Gastroesophageal sphincter (tissue), 4 donors: ENCODE measurements around the gene CCDC88A. TPM values are rescaled to one million over a fixed set of nuclear protein-coding genes. Genes with fewer than 3 reads are reported as not detected.
"Not testable (repeated sequence)": the region's sequence is repeated elsewhere in the genome, so short reads cannot be mapped to it uniquely, and the experiment has no call there.

Source experiments
- ATAC-seq: fragments of 150-250 bp; one replicate; pipeline ENCODE4 v1.9.1; 2016; ENCODE audit warnings: mild to moderate bottlenecking, moderate library complexity
- H3K27ac ChIP-seq, 4 donors: fragments of 200-600 bp; sonication (generic) in 3 of 4; 1 replicate in 3 of 4; 2 replicates in 1 of 4; pipeline ENCODE4 v1.5.1; 2016 to 2019
- H3K27me3 ChIP-seq: fragments of 200-600 bp; sonication (generic); one replicate; pipeline ENCODE4 v1.5.1; 2019
- H3K36me3 ChIP-seq, 2 donors: fragments of 200-600 bp; sonication (generic); one replicate each; pipeline ENCODE4 v1.5.1; 2019; ENCODE audit warnings: control low read depth in 1 of 2
- H3K4me1 ChIP-seq, 3 donors: fragments of 200-600 bp; sonication (generic); 1 replicate in 2 of 3; 2 replicates in 1 of 3; pipeline ENCODE4 v1.5.1; 2016 to 2019; ENCODE audit warnings: control low read depth in 2 of 3
- H3K4me3 ChIP-seq, 2 donors: fragments of 200-600 bp; sonication (generic); one replicate each; pipeline ENCODE4 v1.5.1; 2019; ENCODE audit warnings: mild to moderate bottlenecking in 1 of 2, moderate library complexity in 1 of 2
- H3K9me3 ChIP-seq, 3 donors: fragments of 200-600 bp; sonication (generic); one replicate each; pipeline ENCODE4 v1.5.1; 2017 to 2019; ENCODE audit warnings: control low read depth in 2 of 3
- CTCF ChIP-seq, 4 experiments: fragments of 200-600 bp in 2 of 4; fragments of 450-650 bp in 2 of 4; sonication (generic) in 1 of 4; IDR thresholded peaks; one replicate each; pipeline ENCODE4 v1.5.1; 2017 to 2019; ENCODE audit warnings: antibody characterized with exemption in 4 of 4, mild to moderate bottlenecking in 2 of 4, moderate library complexity in 2 of 4
- EP300 ChIP-seq: sonication (generic); formaldehyde crosslinking; IDR thresholded peaks from one replicate; pipeline ENCODE4 v1.6.1; 2017; ENCODE audit warnings: antibody characterized with exemption, mild to moderate bottlenecking
- POLR2A ChIP-seq, 2 donors: fragments of 450-650 bp; IDR thresholded peaks; one replicate each; pipeline ENCODE4 v1.6.1; 2017; ENCODE audit warnings: antibody characterized with exemption in 2 of 2, mild to moderate bottlenecking in 2 of 2, moderate library complexity in 1 of 2
- POLR2AphosphoS5 ChIP-seq: sonication (generic); formaldehyde crosslinking; IDR thresholded peaks from one replicate; pipeline ENCODE4 v1.6.1; 2017; ENCODE audit warnings: antibody characterized with exemption
- WGBS, 2 donors: methylation state at CpG; one replicate each; pipeline ENCODE4 v1.1.5; 2018; ENCODE audit warnings: low coverage in 1 of 2; 5-methylcytosine and 5-hydroxymethylcytosine counted together
- total RNA-seq, 4 donors: library from RNA; depleted of rRNA; stranded (reverse); fragments of >200 nt; gene quantifications; one replicate each; pipeline ENCODE4 v1.1.0, GENCODE V29; 2016

CCDC88A gene
- total RNA-seq, 4 donors from 2014 or later, result 42.5 to 63.5 (median 54.3) TPM

GRCh38 chr2:55357927-55358326, 61.7 kb downstream of the CCDC88A start:
- 70 to 73% methylated on average over 2 of the region's 2 CpGs for WGBS, 2 donors
- Histone ChIP-seq H3K4me3 (no peak overlapping the region), H3K27ac (no peak overlapping the region), H3K4me1 (no peaks in the 10 kb centered on the region), H3K9me3 (no peaks in the 10 kb centered on the region), H3K27me3 (no peaks in the 10 kb centered on the region), H3K36me3 (peaks cover 0 to 19% of the 10 kb centered on the region in 2 donors)
- ATAC-seq, result no peak
- TF ChIP-seq POLR2A (IDR thresholded peaks at IDR 0.05), result no peak
- no peak for TF ChIP-seq POLR2AphosphoS5
- TF ChIP-seq CTCF (IDR thresholded peaks at IDR 0.05), result no peak
- no peak for TF ChIP-seq EP300

- Histone ChIP-seq H3K27me3 (no peaks in the 10 kb centered on the region), H3K36me3 (peaks cover 0 to 20% of the 10 kb centered on the region in 2 donors), H3K9me3 (no peaks in the 10 kb centered on the region), H3K4me1 (no peaks in the 10 kb centered on the region), H3K27ac (no peak overlapping the region), H3K4me3 (no peak overlapping the region)
- TF ChIP-seq CTCF (IDR thresholded peaks at IDR 0.05) (no peak), POLR2A (IDR thresholded peaks at IDR 0.05) (no peak)
- ATAC-seq, result no peak
These were observed 62.5 kb downstream of the CCDC88A start for GRCh38 chr2:55357164-55357563.

- WGBS, 2 donors, result 82 to 93% methylated on average over 2 of the region's 2 CpGs
These were observed 63.5 kb downstream of the CCDC88A start for GRCh38 chr2:55356136-55356535.

GRCh38 chr2:55355451-55355850, 64.2 kb downstream of the CCDC88A start:
- 96 to 100% methylated on average over 4 of the region's 4 CpGs for WGBS, 2 donors

More at GRCh38 chr2:55356136-55356535, 63.5 kb downstream of the CCDC88A start:
- not testable (repeated sequence) for H3K9me3 ChIP-seq, H3K27ac ChIP-seq, ATAC-seq, H3K4me3 ChIP-seq, H3K4me1 ChIP-seq, H3K27me3 ChIP-seq
- H3K36me3 ChIP-seq, result peaks cover 0 to 28% of the 10 kb centered on the region in 2 donors

GRCh38 chr2:55351672-55352071, 68.0 kb downstream of the CCDC88A start:
- H3K27ac ChIP-seq, result no peak overlapping the region
- no peaks in the 10 kb centered on the region for H3K9me3 ChIP-seq
- H3K4me1 ChIP-seq, result no peaks in the 10 kb centered on the region
- H3K36me3 ChIP-seq, result peaks cover 0 to 43% of the 10 kb centered on the region in 2 donors
- 92% methylated on average over 3 of the region's 3 CpGs; no CpG with 5 or more reads in 1 of the 2 donors for WGBS, 2 donors
- H3K4me3 ChIP-seq, result no peak overlapping the region
- no peaks in the 10 kb centered on the region for H3K27me3 ChIP-seq
- ATAC-seq, result no peak
- TF ChIP-seq CTCF (IDR thresholded peaks at IDR 0.05), result no peak
- TF ChIP-seq POLR2AphosphoS5, result no peak
- TF ChIP-seq POLR2A (IDR thresholded peaks at IDR 0.05), result no peak
- no peak for TF ChIP-seq EP300

More at GRCh38 chr2:55355451-55355850, 64.2 kb downstream of the CCDC88A start:
- no peaks in the 10 kb centered on the region for H3K9me3 ChIP-seq
- no peak for ATAC-seq
- no peaks in the 10 kb centered on the region for H3K4me1 ChIP-seq
- no peaks in the 10 kb centered on the region for H3K27me3 ChIP-seq
- H3K36me3 ChIP-seq, result peaks cover 0 to 33% of the 10 kb centered on the region in 2 donors
- H3K27ac ChIP-seq, result no peak overlapping the region
- no peak overlapping the region for H3K4me3 ChIP-seq
- TF ChIP-seq CTCF (IDR thresholded peaks at IDR 0.05), result no peak

- TF ChIP-seq POLR2A (IDR thresholded peaks at IDR 0.05) (no peak), CTCF (IDR thresholded peaks at IDR 0.05) (no peak), POLR2AphosphoS5 (no peak), EP300 (no peak)
- WGBS, 2 donors, result 94 to 100% methylated on average over 2 to 4 of the region's 4 CpGs
- no peak overlapping the region for H3K27ac ChIP-seq
- H3K4me1 ChIP-seq, result no peaks in the 10 kb centered on the region
- no peak overlapping the region for H3K4me3 ChIP-seq
- no peaks in the 10 kb centered on the region for H3K27me3 ChIP-seq
- no peak for ATAC-seq
- H3K9me3 ChIP-seq, result no peaks in the 10 kb centered on the region
- peaks cover 0 to 41% of the 10 kb centered on the region in 2 donors for H3K36me3 ChIP-seq
These were observed 74.6 kb downstream of the CCDC88A start for GRCh38 chr2:55345064-55345463.
